Activated CD4-positive, alpha-beta T cell treated with anti-CD3 and anti-CD28 coated beads, Interleukin-2, amount 50 U/mL, for 24 hours (primary cell): ENCODE measurements around the gene ZNHIT1.

Experiments
- DNase-seq, 2 donors: peaks; one replicate each; pipeline ENCODE4 v3.0.0-alpha.2; 2020; ENCODE audit warnings: low read depth in 1 of 2, low spot score in 1 of 2

ZNHIT1 gene

GRCh38 chr7:101216860-101217387 lies 1.0 kb upstream of the ZNHIT1 start:
- DNase-seq: no peak

GRCh38 chr7:101218236-101219125 lies 516 bp downstream of the ZNHIT1 start:
- DNase-seq: no peak

GRCh38 chr7:101220295-101220694 lies 2.3 kb downstream of the ZNHIT1 start:
- no peak for DNase-seq

GRCh38 chr7:101222275-101222830 lies 4.4 kb downstream of the ZNHIT1 start:
- no peak for DNase-seq

- DNase-seq: no peak
These were observed 5.6 kb downstream of the ZNHIT1 start for GRCh38 chr7:101223528-101223927.

GRCh38 chr7:101225650-101226049 lies 7.7 kb downstream of the ZNHIT1 start:
- no peak for DNase-seq

GRCh38 chr7:101226721-101227120 lies 8.8 kb downstream of the ZNHIT1 start:
- DNase-seq: no peak

- DNase-seq: no peak
These were observed 13.7 kb downstream of the ZNHIT1 start for GRCh38 chr7:101231644-101232043.

GRCh38 chr7:101232141-101232850 lies 14.3 kb downstream of the ZNHIT1 start:
- DNase-seq: no peak

GRCh38 chr7:101233907-101234547 lies 16.1 kb downstream of the ZNHIT1 start:
- no peak for DNase-seq

GRCh38 chr7:101234636-101235035 lies 16.7 kb downstream of the ZNHIT1 start:
- DNase-seq: no peak

GRCh38 chr7:101235050-101235449 lies 17.1 kb downstream of the ZNHIT1 start:
- no peak for DNase-seq

- DNase-seq: no peak
These were observed 17.6 kb downstream of the ZNHIT1 start for GRCh38 chr7:101235522-101235921.

- DNase-seq: no peak
These were observed 18.4 kb downstream of the ZNHIT1 start for GRCh38 chr7:101236292-101236835.

GRCh38 chr7:101237206-101238067 lies 19.5 kb downstream of the ZNHIT1 start, which contains the start of gene CLDN15:
Gene CLDN15 (minus strand): TSS chr7:101237802. CDS start chr7:101237581, 221 bp downstream.
- no peak for DNase-seq

GRCh38 chr7:101238226-101239182 lies 20.5 kb downstream of the ZNHIT1 start:
- no peak for DNase-seq

GRCh38 chr7:101239191-101239950 lies 21.4 kb downstream of the ZNHIT1 start:
- DNase-seq: no peak

GRCh38 chr7:101239951-101240220 lies 21.9 kb downstream of the ZNHIT1 start:
- DNase-seq: no peak
